Mesothelial cell of epicardium (in vitro differentiated cells): ENCODE measurements around the gene MBP. TPM values are rescaled to one million over a fixed set of nuclear protein-coding genes. Genes with fewer than 3 reads are reported as not detected.

Experiments used
- DNase-seq, 2 experiments: peaks; one replicate each; pipeline ENCODE4 v3.0.0; 2021; ENCODE audit warnings: low spot score in 2 of 2; ENCODE audit not compliant: unreplicated experiment in 2 of 2
- H3K27ac Mint-ChIP-seq: 2 replicates; pipeline ENCODE4 v1.8.0; 2021; ENCODE audit warnings: mixed read lengths
- H3K27me3 Mint-ChIP-seq: 2 replicates; pipeline ENCODE4 v1.8.0; 2021; ENCODE audit warnings: low read depth, mixed read lengths
- H3K36me3 Mint-ChIP-seq: 2 replicates; pipeline ENCODE4 v1.8.0; 2021; ENCODE audit warnings: mixed read lengths
- H3K4me1 Mint-ChIP-seq: 2 replicates; pipeline ENCODE4 v1.8.0; 2021; ENCODE audit warnings: mixed read lengths
- H3K4me3 Mint-ChIP-seq: 2 replicates; pipeline ENCODE4 v1.8.0; 2021; ENCODE audit warnings: mild to moderate bottlenecking, moderate library complexity, mixed read lengths
- H3K9me3 Mint-ChIP-seq: 2 replicates; pipeline ENCODE4 v1.8.0; 2021; ENCODE audit warnings: mixed read lengths
- CTCF ChIP-seq: fragments of 200-600 bp; sonication (generic); IDR thresholded peaks from one replicate; pipeline ENCODE4 v1.5.0; 2021; ENCODE audit warnings: antibody characterized with exemption; ENCODE audit not compliant: unreplicated experiment
- total RNA-seq: library from RNA; stranded (reverse); gene quantifications from 3 replicates; pipeline ENCODE4 v1.2.1, GENCODE V29; 2021

MBP gene
- total RNA-seq, 1 donor from 2014 or later, result 20.8 TPM

GRCh38 chr18:77140030-77140429 is 7.4 kb upstream of the MBP start:
- TF ChIP-seq CTCF, result no peak
- Mint-ChIP-seq H3K27me3 (peaks cover 11% of the 10 kb centered on the region), H3K36me3 (peaks cover 6% of the 10 kb centered on the region), H3K9me3 (peaks cover 24% of the 10 kb centered on the region), H3K4me1 (no peaks in the 10 kb centered on the region), H3K27ac (no peak overlapping the region), H3K4me3 (no peak overlapping the region)
- DNase-seq, result no peak

GRCh38 chr18:77139619-77140018 is 7.0 kb upstream of the MBP start:
- H3K4me1 Mint-ChIP-seq, result no peaks in the 10 kb centered on the region
- peaks cover 14% of the 10 kb centered on the region for H3K27me3 Mint-ChIP-seq
- no peak for DNase-seq
- H3K27ac Mint-ChIP-seq, result no peak overlapping the region
- peaks cover 21% of the 10 kb centered on the region for H3K9me3 Mint-ChIP-seq
- peaks cover 6% of the 10 kb centered on the region for H3K36me3 Mint-ChIP-seq
- no peak overlapping the region for H3K4me3 Mint-ChIP-seq
- no peak for TF ChIP-seq CTCF

GRCh38 chr18:77138270-77138669 is 5.7 kb upstream of the MBP start:
- H3K9me3 Mint-ChIP-seq, result peaks cover 14% of the 10 kb centered on the region
- peaks cover 27% of the 10 kb centered on the region for H3K27me3 Mint-ChIP-seq
- H3K4me3 Mint-ChIP-seq, result no peak overlapping the region
- H3K4me1 Mint-ChIP-seq, result peaks cover 4% of the 10 kb centered on the region
- no peak overlapping the region for H3K27ac Mint-ChIP-seq
- no peak for DNase-seq
- peaks cover 6% of the 10 kb centered on the region for H3K36me3 Mint-ChIP-seq
- no peak for TF ChIP-seq CTCF

GRCh38 chr18:77137851-77138250 is 5.3 kb upstream of the MBP start:
- Mint-ChIP-seq H3K9me3 (peaks cover 11% of the 10 kb centered on the region), H3K4me1 (peaks cover 4% of the 10 kb centered on the region), H3K27ac (no peak overlapping the region), H3K27me3 (peaks cover 31% of the 10 kb centered on the region), H3K36me3 (peaks cover 6% of the 10 kb centered on the region), H3K4me3 (no peak overlapping the region)
- DNase-seq, result no peak
- no peak for TF ChIP-seq CTCF

- DNase-seq, result no peak
- H3K27ac Mint-ChIP-seq, result no peak overlapping the region
- H3K4me3 Mint-ChIP-seq, result no peak overlapping the region
- H3K9me3 Mint-ChIP-seq, result peaks cover 3% of the 10 kb centered on the region
- peaks cover 31% of the 10 kb centered on the region for H3K27me3 Mint-ChIP-seq
- H3K36me3 Mint-ChIP-seq, result no peaks in the 10 kb centered on the region
- peaks cover 4% of the 10 kb centered on the region for H3K4me1 Mint-ChIP-seq
- TF ChIP-seq CTCF, result no peak
These were observed 4.5 kb upstream of the MBP start for GRCh38 chr18:77136871-77137665.
